Stimulated activated effector memory CD8-positive, alpha-beta T cell treated with anti-CD3 and anti-CD28 coated beads, Interleukin-12 subunit alpha, Interleukin-12 subunit beta, amount 100 ng/mL, for 72 hours (primary cell): ENCODE data around the gene SERPINA6.
A peak's percentile ranks its signal among the peaks of the same experiment; 100 is the strongest.
"Not testable (repeated sequence)": the region's sequence is repeated elsewhere in the genome, so short reads cannot be mapped to it uniquely, and the experiment has no call there.

Source experiments
- ATAC-seq: fragments of 150-1000 bp; cut with Tn5 transposase; 2 replicates; pipeline ENCODE4 v1.10.0; 2021
- DNase-seq, 2 donors: peaks; one replicate each; pipeline ENCODE4 v3.0.0; 2021 to 2022; ENCODE audit warnings: low spot score in 2 of 2
- H3K27ac Mint-ChIP-seq: one replicate; pipeline ENCODE4 v1.8.0; 2022; ENCODE audit warnings: mild to moderate bottlenecking, mixed read lengths
- H3K36me3 Mint-ChIP-seq: one replicate; pipeline ENCODE4 v1.8.0; 2022; ENCODE audit warnings: mild to moderate bottlenecking, mixed read lengths
- H3K4me1 Mint-ChIP-seq: one replicate; pipeline ENCODE4 v1.8.0; 2022; ENCODE audit warnings: mixed read lengths
- H3K4me3 Mint-ChIP-seq: one replicate; pipeline ENCODE4 v1.8.0; 2022; ENCODE audit warnings: mild to moderate bottlenecking, mixed read lengths
- H3K9me3 Mint-ChIP-seq: one replicate; pipeline ENCODE4 v1.8.0; 2022; ENCODE audit warnings: mixed read lengths

SERPINA6 gene

DNA sequence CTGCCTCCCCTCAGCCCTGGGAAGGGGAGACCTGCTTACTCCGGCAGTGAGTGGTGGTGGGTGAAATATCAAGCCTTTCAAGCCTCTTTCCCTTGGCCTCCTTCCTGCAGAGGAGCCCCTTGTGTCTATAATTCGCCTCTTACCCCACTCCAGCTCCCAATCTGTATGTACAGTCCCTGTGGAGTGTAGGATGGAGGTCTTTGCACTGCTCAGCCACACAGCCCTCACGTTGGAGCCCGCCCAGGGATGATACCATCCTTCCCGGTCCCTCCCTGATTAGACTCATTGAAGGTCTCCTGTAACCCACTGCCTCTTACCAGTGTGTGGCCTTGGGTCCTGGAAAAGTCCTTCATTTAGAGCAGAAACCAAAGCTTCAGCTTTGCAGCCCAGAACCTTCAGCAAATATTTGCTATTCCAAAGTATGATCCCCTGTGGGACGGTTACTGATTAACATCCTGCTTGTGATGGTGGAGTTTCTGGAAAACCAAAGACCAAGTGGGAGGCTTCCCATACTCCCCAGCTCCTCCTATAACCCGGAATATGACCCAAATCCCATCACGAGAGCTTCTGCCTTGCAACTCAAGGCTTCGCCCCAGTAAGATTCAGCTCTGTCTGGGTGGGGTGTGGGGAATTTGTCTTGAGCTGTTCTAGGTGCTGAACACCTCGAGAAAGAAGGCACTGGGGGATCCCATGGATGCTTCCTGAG is 30.1 kb downstream of the SERPINA6 start, which contains the start of gene SERPINA10:
Gene SERPINA10, minus strand, starts transcription at position 397 of the 706 bp plus-strand sequence. CDS start 2,675 bp downstream, outside the sequence.
- H3K9me3 Mint-ChIP-seq = no peaks in the 10 kb centered on the region
- ATAC-seq = peak; percentile 24
- H3K27ac Mint-ChIP-seq = no peak within 1 kb of the TSS

DNA sequence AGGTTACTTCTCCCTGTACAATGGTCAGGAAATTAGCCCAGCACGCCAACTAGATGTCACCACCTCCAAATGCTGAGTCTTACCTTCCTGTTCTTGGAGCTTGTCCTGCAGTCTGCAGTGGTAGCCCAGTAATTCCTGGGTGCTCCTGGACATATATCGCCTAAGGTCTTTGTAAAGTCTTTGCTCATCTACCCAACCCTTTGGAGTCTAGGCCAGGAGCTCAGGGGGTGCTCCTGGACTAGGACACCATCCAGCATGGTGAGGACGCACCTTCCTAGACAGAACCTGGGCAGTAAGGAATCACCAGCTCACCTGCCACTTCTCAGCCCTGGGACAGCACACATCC is 30.6 kb downstream of the SERPINA6 start:
- Mint-ChIP-seq H3K9me3 (no peaks in the 10 kb centered on the region), H3K36me3 (no peaks in the 10 kb centered on the region), H3K4me3 (no peak overlapping the region), H3K27ac (no peak overlapping the region), H3K4me1 (no peaks in the 10 kb centered on the region)
- DNase-seq (no peak), ATAC-seq (peak; percentile 16)

More for the DNA sequence above, 30.1 kb downstream of the SERPINA6 start, which contains the start of gene SERPINA10:
- Mint-ChIP-seq H3K4me1 (no peaks in the 10 kb centered on the region), H3K4me3 (no peak within 1 kb of the TSS), H3K36me3 (no peaks in the 10 kb centered on the region)
- DNase-seq = no peak

DNA sequence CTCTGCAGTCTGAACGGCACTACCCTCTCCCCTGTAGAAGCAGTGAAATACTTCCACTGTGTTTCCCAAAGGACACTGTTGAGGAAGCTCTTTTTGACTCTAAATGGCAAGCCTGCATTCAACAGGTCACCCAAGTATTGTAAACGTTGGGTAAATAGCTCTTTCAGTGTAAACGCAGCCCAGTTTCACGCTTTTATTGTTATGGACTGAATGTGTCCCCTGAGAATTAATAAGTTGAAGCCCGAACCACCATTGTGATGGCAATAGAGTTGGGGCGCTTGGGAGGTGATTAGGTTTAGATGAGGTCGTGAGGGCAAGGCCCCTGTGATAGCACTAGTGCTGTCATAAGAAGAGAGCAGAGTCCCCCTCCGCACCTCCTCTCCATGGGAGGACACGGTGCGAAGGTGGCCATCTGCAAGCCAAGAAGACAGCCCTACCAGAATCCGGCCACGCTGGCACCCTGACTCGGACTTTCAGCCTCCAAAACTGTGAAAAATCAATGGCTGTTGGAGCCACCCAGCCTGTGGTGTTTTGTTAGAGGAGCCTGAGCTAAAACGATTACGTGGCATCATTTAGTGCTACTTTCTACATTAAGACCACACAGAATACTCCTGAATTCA is 31.1 kb downstream of the SERPINA6 start:
- Mint-ChIP-seq H3K27ac (no peak overlapping the region), H3K4me1 (no peaks in the 10 kb centered on the region), H3K4me3 (no peak overlapping the region), H3K36me3 (no peaks in the 10 kb centered on the region), H3K9me3 (no peaks in the 10 kb centered on the region)
- ATAC-seq = no peak
- no peak for DNase-seq

DNA sequence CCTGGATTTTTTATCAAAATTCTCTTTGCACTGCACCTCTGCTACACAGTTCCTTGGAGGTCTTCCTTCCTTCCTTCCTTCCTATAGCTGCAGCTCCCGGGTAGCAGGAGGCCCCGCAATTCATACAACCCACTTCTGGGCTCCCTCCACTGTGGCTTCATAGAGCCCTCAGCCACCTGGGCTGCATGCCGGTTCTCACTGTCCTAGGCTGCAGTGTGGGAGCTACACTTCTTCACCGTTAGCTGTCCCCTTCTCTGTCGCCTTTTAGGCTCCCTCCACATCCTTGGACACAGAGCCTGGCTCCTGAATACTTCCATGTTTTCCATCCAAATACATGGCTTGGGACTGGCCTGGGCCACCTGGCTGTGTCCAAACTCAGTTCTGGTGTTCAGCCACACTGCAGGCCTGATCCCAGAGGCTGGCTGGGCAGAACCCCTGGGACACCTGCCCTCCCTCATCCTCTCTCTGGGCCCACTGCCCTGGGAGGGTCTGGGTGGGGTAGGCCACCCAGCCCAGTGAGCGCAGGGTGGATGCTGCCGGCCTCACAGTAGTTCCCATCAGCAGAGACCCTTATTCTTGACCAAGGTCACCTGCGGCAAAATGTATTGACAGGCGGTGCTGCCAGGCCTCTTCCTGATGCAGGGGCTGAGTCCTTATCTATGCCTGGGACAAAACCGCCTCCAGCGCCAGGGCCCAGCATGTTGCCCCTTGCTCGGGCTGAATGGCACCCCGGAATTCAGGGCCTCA is 31.8 kb downstream of the SERPINA6 start:
- peak; percentile 14 for ATAC-seq
- H3K27ac Mint-ChIP-seq = no peak overlapping the region
- H3K4me1 Mint-ChIP-seq = no peaks in the 10 kb centered on the region

DNA sequence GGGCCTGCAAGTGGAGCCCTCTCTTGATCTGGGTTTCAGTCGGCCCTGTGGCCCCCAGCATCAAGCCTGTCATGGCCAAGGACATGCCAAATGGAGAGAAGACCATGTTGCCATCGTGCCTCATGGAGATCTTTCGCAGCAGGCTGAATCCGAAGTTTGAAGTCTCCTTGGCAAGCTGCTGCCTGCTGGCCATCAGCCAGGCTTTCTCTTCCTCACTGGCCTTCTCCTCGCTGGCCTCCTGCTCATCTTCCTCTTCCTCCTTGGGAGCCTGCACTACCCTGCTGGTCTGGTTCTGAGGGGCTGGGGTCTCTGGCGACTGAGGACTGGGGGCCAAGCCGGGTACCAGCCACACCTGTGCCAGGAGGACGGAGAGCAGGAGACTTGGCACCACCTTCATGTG is 32.9 kb downstream of the SERPINA6 start:
- no peak overlapping the region for H3K4me3 Mint-ChIP-seq
- no peak overlapping the region for H3K27ac Mint-ChIP-seq
- H3K36me3 Mint-ChIP-seq = no peaks in the 10 kb centered on the region
- no peak for DNase-seq
- no peaks in the 10 kb centered on the region for H3K9me3 Mint-ChIP-seq
- ATAC-seq = no peak
- no peaks in the 10 kb centered on the region for H3K4me1 Mint-ChIP-seq

More for the DNA sequence above, 31.8 kb downstream of the SERPINA6 start:
- no peak for DNase-seq
- Mint-ChIP-seq H3K9me3 (no peaks in the 10 kb centered on the region), H3K4me3 (no peak overlapping the region), H3K36me3 (no peaks in the 10 kb centered on the region)

DNA sequence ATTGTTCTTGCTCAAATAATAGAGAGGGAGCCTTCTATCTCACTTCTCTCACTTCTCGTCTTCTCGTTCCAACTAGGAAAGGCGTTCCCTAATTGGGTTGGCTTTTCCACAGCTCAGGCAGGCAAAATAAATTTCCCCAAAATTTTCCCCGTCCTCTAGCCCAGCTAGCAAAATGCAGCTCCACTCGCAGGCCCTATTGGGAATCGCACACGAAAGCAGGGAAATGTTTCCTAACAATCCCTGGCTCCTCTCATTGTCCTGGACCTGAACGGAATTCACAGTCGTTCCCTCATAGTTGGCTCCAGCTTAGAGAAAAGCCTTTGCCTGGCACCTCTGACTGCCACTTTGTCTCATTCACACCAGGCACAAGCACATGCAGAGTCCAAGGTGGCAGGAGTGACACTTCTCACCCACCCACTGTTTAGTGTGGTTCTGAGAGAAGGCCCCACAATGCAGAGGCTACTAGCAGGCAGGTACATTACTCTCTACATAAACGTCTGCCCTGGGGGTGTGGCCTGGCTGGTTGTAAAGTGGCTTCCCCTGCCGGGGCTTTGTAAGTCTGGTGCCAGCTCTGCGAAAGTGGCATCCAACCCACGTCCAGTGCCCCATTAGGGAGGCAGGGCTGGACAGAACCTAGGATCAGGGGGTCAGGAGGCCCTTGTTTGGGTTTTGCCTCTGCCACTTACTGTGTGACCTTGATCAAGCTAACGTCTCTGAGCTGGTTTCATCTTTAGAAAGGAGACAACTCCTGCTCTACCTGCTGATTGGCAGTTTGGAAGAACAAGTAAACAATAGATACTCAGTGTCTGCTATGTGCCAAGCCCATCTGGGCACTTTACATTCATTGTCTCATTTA is 34.3 kb downstream of the SERPINA6 start:
- ATAC-seq = no peak
- Mint-ChIP-seq H3K27ac (no peak overlapping the region), H3K36me3 (no peaks in the 10 kb centered on the region), H3K4me1 (no peaks in the 10 kb centered on the region), H3K9me3 (no peaks in the 10 kb centered on the region), H3K4me3 (no peak overlapping the region)
- DNase-seq = no peak

DNA sequence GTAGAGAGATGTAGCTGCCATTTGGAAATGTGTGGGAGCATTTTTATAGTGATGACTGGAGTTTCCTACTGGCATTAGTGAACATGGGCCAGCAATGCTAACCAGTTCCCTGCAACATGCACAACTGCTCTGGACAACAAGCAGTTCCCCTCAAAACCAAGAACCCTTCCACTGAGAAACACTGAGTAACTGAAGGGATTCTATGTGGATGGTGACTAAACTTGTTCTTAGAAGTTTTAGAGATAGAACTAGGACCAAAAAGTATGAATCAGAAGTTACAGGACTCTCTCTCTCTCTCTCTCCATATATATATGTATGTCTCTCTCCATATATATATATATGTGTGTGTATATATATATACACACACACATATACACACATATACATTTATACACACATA is 38.0 kb downstream of the SERPINA6 start:
- no peaks in the 10 kb centered on the region for H3K36me3 Mint-ChIP-seq
- H3K4me3 Mint-ChIP-seq = no peak overlapping the region
- no peaks in the 10 kb centered on the region for H3K9me3 Mint-ChIP-seq
- DNase-seq (no peak), ATAC-seq (peak; percentile 43)
- no peak overlapping the region for H3K27ac Mint-ChIP-seq
- no peaks in the 10 kb centered on the region for H3K4me1 Mint-ChIP-seq

DNA sequence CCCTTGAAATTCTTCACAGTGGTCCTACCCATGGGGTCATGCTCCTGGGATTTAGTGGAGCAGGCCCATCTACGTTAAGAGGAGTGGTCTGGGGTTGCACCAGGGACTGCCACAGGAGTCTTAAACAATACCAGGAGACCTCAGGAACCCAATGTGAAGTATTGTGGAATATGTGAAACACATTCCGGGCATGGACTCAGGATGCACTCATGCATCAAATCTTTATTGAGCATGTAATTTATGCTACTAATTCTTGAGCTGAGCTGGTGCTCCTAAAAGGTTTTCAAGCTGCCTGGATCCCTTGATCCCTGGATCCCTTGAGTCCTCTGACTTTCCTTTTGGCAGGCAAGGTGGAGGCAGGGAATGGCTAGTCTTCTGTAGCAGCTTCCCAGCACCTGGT is 38.9 kb downstream of the SERPINA6 start:
- Mint-ChIP-seq H3K4me1 (no peaks in the 10 kb centered on the region), H3K4me3 (no peak overlapping the region), H3K36me3 (no peaks in the 10 kb centered on the region), H3K27ac (no peak overlapping the region), H3K9me3 (no peaks in the 10 kb centered on the region)
- DNase-seq (no peak), ATAC-seq (no peak)

DNA sequence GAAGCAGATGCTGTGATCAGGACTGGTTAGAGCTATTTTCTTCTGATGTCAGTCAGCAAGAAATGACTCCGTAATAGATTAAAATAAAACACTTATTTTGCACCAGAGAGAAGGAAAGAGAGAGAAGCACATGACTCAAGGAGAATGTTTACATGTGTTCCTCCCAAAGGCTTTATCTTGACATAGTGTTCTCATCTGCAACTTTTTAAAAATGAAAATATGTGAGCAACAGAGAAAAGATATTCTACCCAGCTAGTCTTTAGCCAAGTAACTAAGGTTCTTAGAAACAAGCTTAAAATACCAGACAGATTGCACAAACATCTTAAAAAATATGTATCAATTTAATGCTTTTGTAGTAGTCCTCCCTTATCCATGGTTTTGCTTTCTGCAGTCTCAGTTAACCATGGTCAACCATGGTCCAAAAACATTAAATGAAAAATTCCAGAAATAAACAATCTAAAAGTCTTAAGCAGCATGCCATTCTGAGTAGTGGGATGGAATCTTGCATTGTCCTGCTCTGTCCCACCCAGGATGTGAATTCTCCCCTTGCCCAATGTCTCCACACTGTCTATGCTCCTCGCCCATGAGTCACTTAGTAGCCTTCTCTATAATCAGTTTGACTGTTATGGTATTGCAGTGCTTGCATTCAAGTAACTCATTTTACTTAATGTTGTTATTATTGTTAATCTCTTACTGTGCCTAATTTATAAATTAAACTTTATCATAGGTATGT is 40.0 kb downstream of the SERPINA6 start:
- Mint-ChIP-seq H3K27ac (no peak overlapping the region), H3K9me3 (no peaks in the 10 kb centered on the region), H3K36me3 (no peaks in the 10 kb centered on the region), H3K4me1 (no peaks in the 10 kb centered on the region), H3K4me3 (no peak overlapping the region)
- no peak for DNase-seq
- no peak for ATAC-seq

DNA sequence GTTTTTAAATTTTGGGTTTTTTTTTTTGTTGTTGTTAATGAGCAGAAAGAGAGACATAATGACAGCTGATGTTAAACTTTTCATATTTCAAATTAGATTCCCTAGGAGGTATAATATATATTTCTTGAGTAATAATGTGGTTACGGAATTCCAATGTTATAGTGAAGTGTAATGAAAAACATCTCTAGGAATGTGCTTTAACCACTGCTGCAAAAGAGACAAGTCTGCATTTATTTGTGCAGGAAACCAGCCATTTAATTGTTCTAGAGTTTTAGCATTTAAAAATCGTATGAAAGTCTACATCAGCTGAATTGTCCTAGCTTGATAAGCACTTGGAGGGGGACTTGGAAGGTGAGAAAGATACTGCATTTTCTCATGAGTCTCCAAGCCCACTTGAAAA is 44.4 kb downstream of the SERPINA6 start:
- Mint-ChIP-seq H3K27ac (no peak overlapping the region), H3K9me3 (no peaks in the 10 kb centered on the region), H3K4me3 (no peak overlapping the region), H3K36me3 (no peaks in the 10 kb centered on the region), H3K4me1 (no peaks in the 10 kb centered on the region)
- DNase-seq = no peak
- ATAC-seq = no peak

DNA sequence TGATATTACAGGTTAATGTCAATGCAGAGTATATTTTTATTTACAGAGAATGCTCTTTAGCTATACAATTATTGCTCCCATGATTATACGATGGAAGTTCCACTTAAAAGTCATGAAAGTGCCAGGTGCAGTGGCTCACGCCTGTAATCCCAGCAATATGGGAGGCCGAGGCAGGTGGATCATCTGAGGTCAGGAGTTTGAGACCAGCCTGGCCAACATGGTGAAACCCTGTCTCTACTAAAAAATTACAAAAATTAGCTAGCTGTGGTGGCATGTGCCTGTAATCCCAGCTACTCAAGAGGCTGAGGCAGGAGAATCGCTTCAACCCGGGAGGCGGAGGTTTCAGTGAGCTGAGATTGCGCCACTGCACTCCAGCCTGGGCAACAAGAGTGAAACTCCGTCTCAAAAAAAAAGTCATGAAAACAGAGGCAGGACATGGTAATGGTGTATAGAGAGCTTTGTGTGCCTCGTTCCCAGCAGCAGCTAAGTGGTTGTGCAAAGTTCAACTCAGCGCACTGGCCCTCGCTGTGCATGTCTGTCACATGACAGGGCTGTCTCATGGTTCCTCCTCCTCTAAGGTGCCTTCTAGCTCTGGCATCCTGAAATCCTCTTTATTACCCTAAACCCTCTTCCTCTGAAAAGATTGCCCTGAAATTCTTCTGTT is 46.1 kb downstream of the SERPINA6 start:
- DNase-seq, ATAC-seq, H3K36me3 Mint-ChIP-seq, H3K27ac Mint-ChIP-seq, H3K4me1 Mint-ChIP-seq, H3K4me3 Mint-ChIP-seq, H3K9me3 Mint-ChIP-seq: not testable (repeated sequence)

DNA sequence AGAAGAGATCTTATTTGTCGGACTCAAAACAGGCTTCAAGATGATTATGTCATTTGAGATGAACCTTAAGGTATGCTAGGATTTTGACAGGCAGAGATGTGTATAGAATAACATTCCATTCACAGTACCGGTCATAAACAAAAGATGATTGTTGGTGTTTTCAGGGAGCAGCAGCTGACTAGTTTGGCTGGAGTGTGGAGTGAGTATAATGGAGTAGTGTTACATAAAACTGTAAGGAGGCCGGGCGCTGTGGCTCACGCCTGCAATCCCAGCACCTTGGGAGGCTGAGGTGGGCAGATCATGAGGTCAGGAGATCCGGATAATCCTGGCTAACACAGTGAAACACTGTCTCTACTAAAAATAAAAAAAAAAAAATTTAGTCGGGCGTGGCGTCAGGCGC is 54.0 kb downstream of the SERPINA6 start:
- Mint-ChIP-seq H3K27ac (no peak overlapping the region), H3K9me3 (no peaks in the 10 kb centered on the region), H3K4me3 (no peak overlapping the region), H3K4me1 (no peaks in the 10 kb centered on the region), H3K36me3 (no peaks in the 10 kb centered on the region)
- no peak for ATAC-seq
- DNase-seq = no peak

DNA sequence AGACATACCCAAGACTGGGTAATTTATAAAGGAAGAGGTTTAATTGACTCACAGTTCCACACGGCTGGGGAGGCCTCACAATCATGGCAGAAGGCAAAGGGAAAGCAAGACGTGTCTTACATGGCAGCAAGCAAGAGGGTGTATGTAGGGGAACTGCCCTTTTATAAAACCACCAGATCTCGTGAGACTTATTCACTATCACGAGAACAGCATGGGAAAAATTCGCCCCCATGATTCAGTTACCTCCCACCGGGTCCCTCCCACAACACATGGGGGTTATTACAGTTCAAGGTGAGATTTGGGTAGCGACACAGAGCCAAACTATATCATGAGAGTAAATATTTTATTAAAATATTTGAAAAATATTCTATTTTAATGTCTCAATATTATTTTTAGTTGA is 54.6 kb downstream of the SERPINA6 start:
- not testable (repeated sequence) for H3K4me1 Mint-ChIP-seq, H3K4me3 Mint-ChIP-seq, ATAC-seq, H3K36me3 Mint-ChIP-seq, H3K9me3 Mint-ChIP-seq, DNase-seq, H3K27ac Mint-ChIP-seq

DNA sequence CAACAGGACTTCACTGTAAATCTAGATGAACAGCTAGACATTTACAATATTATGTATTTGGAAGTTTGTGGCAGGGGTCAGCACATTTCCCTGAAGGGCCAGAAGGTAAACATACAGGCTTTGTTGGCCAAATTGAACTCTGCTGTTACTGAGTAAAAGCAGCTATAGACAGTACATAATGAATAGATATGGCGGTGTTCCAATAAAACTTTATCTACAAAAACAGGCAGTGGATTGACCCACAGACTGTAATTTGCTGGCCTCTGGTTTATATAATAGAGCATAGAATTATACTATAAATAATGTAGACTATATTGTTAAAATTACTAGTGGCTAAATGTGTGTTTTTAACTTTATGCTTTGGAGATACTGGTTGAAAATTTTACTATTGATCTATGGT is 55.8 kb downstream of the SERPINA6 start:
- ATAC-seq (no peak), DNase-seq (no peak)
- no peak overlapping the region for H3K27ac Mint-ChIP-seq
- no peak overlapping the region for H3K4me3 Mint-ChIP-seq
- H3K36me3 Mint-ChIP-seq = no peaks in the 10 kb centered on the region
- H3K4me1 Mint-ChIP-seq = no peaks in the 10 kb centered on the region
- H3K9me3 Mint-ChIP-seq = peaks cover 8% of the 10 kb centered on the region
